IPS-18a (cell line): ENCODE results near the gene UBR4.

Experiments
- H3K27ac ChIP-seq: one replicate; pipeline ENCODE4 v1.5.1; 2013; ENCODE audit warnings: low read length
- H3K27me3 ChIP-seq: one replicate; pipeline ENCODE4 v1.6.1; 2013; ENCODE audit warnings: mild to moderate bottlenecking, low read length; ENCODE audit not compliant: control insufficient read depth, insufficient read depth
- H3K36me3 ChIP-seq: one replicate; pipeline ENCODE4 v1.6.1; 2013; ENCODE audit warnings: low read depth, low read length; ENCODE audit not compliant: control insufficient read depth
- H3K4me1 ChIP-seq: one replicate; pipeline ENCODE4 v1.6.1; 2013; ENCODE audit warnings: low read depth, low read length; ENCODE audit not compliant: control insufficient read depth
- H3K4me3 ChIP-seq: one replicate; pipeline ENCODE4 v1.5.1; 2013; ENCODE audit warnings: low read length
- H3K9ac ChIP-seq: one replicate; pipeline ENCODE4 v1.6.1; 2013; ENCODE audit warnings: mild to moderate bottlenecking, low read length, moderate library complexity
- H3K9me3 ChIP-seq: one replicate; pipeline ENCODE4 v1.6.1; 2013; ENCODE audit warnings: low read depth, low read length; ENCODE audit not compliant: control insufficient read depth

UBR4 gene

GRCh38 chr1:19130468-19130867, 79.6 kb downstream of the UBR4 start:
- no peak overlapping the region for H3K4me3 ChIP-seq
- H3K27ac ChIP-seq, result no peak overlapping the region
- no peaks in the 10 kb centered on the region for H3K9me3 ChIP-seq
- no peak overlapping the region for H3K9ac ChIP-seq
- H3K36me3 ChIP-seq, result peaks cover 90% of the 10 kb centered on the region
- H3K27me3 ChIP-seq, result no peaks in the 10 kb centered on the region
- H3K4me1 ChIP-seq, result no peaks in the 10 kb centered on the region

- Histone ChIP-seq H3K9me3 (no peaks in the 10 kb centered on the region), H3K4me3 (no peak overlapping the region), H3K27me3 (no peaks in the 10 kb centered on the region), H3K4me1 (no peaks in the 10 kb centered on the region), H3K9ac (no peak overlapping the region), H3K36me3 (peaks cover 91% of the 10 kb centered on the region), H3K27ac (no peak overlapping the region)
These were observed 81.0 kb downstream of the UBR4 start for GRCh38 chr1:19128968-19129514.

- no peak overlapping the region for H3K9ac ChIP-seq
- H3K27ac ChIP-seq, result no peak overlapping the region
These were observed 85.8 kb downstream of the UBR4 start for GRCh38 chr1:19124273-19124672.

GRCh38 chr1:19123837-19124236, 86.2 kb downstream of the UBR4 start:
- Histone ChIP-seq H3K4me3 (no peak overlapping the region), H3K9me3 (no peaks in the 10 kb centered on the region), H3K9ac (no peak overlapping the region), H3K4me1 (no peaks in the 10 kb centered on the region), H3K27ac (no peak overlapping the region), H3K27me3 (no peaks in the 10 kb centered on the region), H3K36me3 (peaks cover 100% of the 10 kb centered on the region)

More at GRCh38 chr1:19124273-19124672, 85.8 kb downstream of the UBR4 start:
- H3K27me3 ChIP-seq, result no peaks in the 10 kb centered on the region
- H3K4me1 ChIP-seq, result no peaks in the 10 kb centered on the region
- peaks cover 100% of the 10 kb centered on the region for H3K36me3 ChIP-seq
- no peaks in the 10 kb centered on the region for H3K9me3 ChIP-seq
- no peak overlapping the region for H3K4me3 ChIP-seq

- Histone ChIP-seq H3K9me3 (no peaks in the 10 kb centered on the region), H3K4me3 (no peak overlapping the region), H3K4me1 (no peaks in the 10 kb centered on the region), H3K36me3 (peaks cover 99% of the 10 kb centered on the region), H3K9ac (no peak overlapping the region), H3K27me3 (no peaks in the 10 kb centered on the region), H3K27ac (no peak overlapping the region)
These were observed 87.4 kb downstream of the UBR4 start for GRCh38 chr1:19122668-19123067.

GRCh38 chr1:19121192-19121591, 88.9 kb downstream of the UBR4 start:
- Histone ChIP-seq H3K4me1 (no peaks in the 10 kb centered on the region), H3K36me3 (peaks cover 99% of the 10 kb centered on the region), H3K9ac (no peak overlapping the region), H3K27ac (no peak overlapping the region), H3K4me3 (no peak overlapping the region), H3K27me3 (no peaks in the 10 kb centered on the region), H3K9me3 (no peaks in the 10 kb centered on the region)

GRCh38 chr1:19120070-19120469, 90.0 kb downstream of the UBR4 start:
- peaks cover 99% of the 10 kb centered on the region for H3K36me3 ChIP-seq
- H3K4me1 ChIP-seq, result no peaks in the 10 kb centered on the region
- no peak overlapping the region for H3K27ac ChIP-seq
- H3K9me3 ChIP-seq, result no peaks in the 10 kb centered on the region
- no peak overlapping the region for H3K9ac ChIP-seq
- H3K4me3 ChIP-seq, result no peak overlapping the region
- no peaks in the 10 kb centered on the region for H3K27me3 ChIP-seq

GRCh38 chr1:19115082-19115808, 94.8 kb downstream of the UBR4 start:
- Histone ChIP-seq H3K9me3 (no peaks in the 10 kb centered on the region), H3K36me3 (peaks cover 99% of the 10 kb centered on the region), H3K27me3 (no peaks in the 10 kb centered on the region)

GRCh38 chr1:19113697-19114092, 96.4 kb downstream of the UBR4 start:
- H3K36me3 ChIP-seq, result peaks cover 99% of the 10 kb centered on the region
- H3K27ac ChIP-seq, result no peak overlapping the region

More at GRCh38 chr1:19115082-19115808, 94.8 kb downstream of the UBR4 start:
- H3K9ac ChIP-seq, result no peak overlapping the region
- H3K4me3 ChIP-seq, result no peak overlapping the region
- no peaks in the 10 kb centered on the region for H3K4me1 ChIP-seq
- no peak overlapping the region for H3K27ac ChIP-seq

GRCh38 chr1:19112891-19113696, 97.0 kb downstream of the UBR4 start:
- Histone ChIP-seq H3K27me3 (no peaks in the 10 kb centered on the region), H3K36me3 (peaks cover 99% of the 10 kb centered on the region), H3K4me1 (no peaks in the 10 kb centered on the region), H3K9ac (no peak overlapping the region), H3K27ac (no peak overlapping the region), H3K4me3 (no peak overlapping the region), H3K9me3 (no peaks in the 10 kb centered on the region)

More at GRCh38 chr1:19113697-19114092, 96.4 kb downstream of the UBR4 start:
- no peaks in the 10 kb centered on the region for H3K9me3 ChIP-seq
- no peaks in the 10 kb centered on the region for H3K4me1 ChIP-seq
- no peak overlapping the region for H3K4me3 ChIP-seq
- no peak overlapping the region for H3K9ac ChIP-seq
- H3K27me3 ChIP-seq, result no peaks in the 10 kb centered on the region

GRCh38 chr1:19110257-19110927, 99.7 kb downstream of the UBR4 start:
- H3K9ac ChIP-seq, result no peak overlapping the region
- H3K27me3 ChIP-seq, result no peaks in the 10 kb centered on the region
- H3K9me3 ChIP-seq, result no peaks in the 10 kb centered on the region
- no peak overlapping the region for H3K27ac ChIP-seq
- H3K4me1 ChIP-seq, result no peaks in the 10 kb centered on the region
- peaks cover 99% of the 10 kb centered on the region for H3K36me3 ChIP-seq
- no peak overlapping the region for H3K4me3 ChIP-seq
